Kidney (tissue), 14 donors: ENCODE results near the gene FRYL. TPM values are rescaled to one million over a fixed set of nuclear protein-coding genes. Genes with fewer than 3 reads are reported as not detected.

ENCODE experiments used
- DNase-seq, 5 donors: peaks; one replicate each; pipeline ENCODE4 v3.0.0-alpha.2; 2013 to 2020
- FAIRE-seq: peaks from 2 replicates; lab custom pipeline; 2012; peaks lifted over from hg19 to GRCh38; lab: Jason Lieb, UNC
- H3K27ac ChIP-seq, 2 donors: one replicate each; pipeline ENCODE4 v1.7.0; 2013; ENCODE audit warnings: low read depth in 2 of 2, low read length in 2 of 2, inconsistent platforms in 1 of 2
- H3K27me3 ChIP-seq: one replicate; pipeline ENCODE4 v1.7.1; 2013; ENCODE audit warnings: low read length, inconsistent platforms; ENCODE audit not compliant: control insufficient read depth, insufficient read depth
- H3K36me3 ChIP-seq, 3 donors: one replicate each; pipeline versions ENCODE4 v1.7.0 to v1.7.1; 2013; ENCODE audit warnings: low read length in 3 of 3, control low read depth in 1 of 3, inconsistent platforms in 1 of 3; ENCODE audit not compliant: insufficient read depth in 3 of 3, control insufficient read depth in 2 of 3
- H3K4me1 ChIP-seq, 3 donors: one replicate each; pipeline versions ENCODE4 v1.7.0 to v1.7.1; 2013; ENCODE audit warnings: low read length in 3 of 3, inconsistent platforms in 1 of 3, low read depth in 1 of 3; ENCODE audit not compliant: control insufficient read depth in 2 of 3, insufficient read depth in 2 of 3
- H3K4me3 ChIP-seq, 3 donors: one replicate each; pipeline versions ENCODE4 v1.7.0 to v1.8.1; 2013; ENCODE audit warnings: low read length in 3 of 3, control low read depth in 1 of 3, inconsistent platforms in 1 of 3
- H3K9ac ChIP-seq, 3 donors: one replicate each; pipeline versions ENCODE4 v1.7.0 to v1.7.1; 2013; ENCODE audit warnings: low read length in 3 of 3, control low read depth in 1 of 3, inconsistent platforms in 1 of 3
- H3K9me3 ChIP-seq, 3 donors: one replicate each; pipeline versions ENCODE4 v1.7.0 to v1.7.1; 2013; ENCODE audit warnings: low read length in 3 of 3, control low read depth in 1 of 3, inconsistent platforms in 1 of 3; ENCODE audit not compliant: control insufficient read depth in 2 of 3, insufficient read depth in 1 of 3
- intact Hi-C: fragments of 100-400 bp; cut with DNase I; formaldehyde crosslinking; loops from one replicate; pipeline ENCODE4 v1.11.1; 2022
- polyA plus RNA-seq: library from polyadenylated mRNA; stranded (reverse); fragments of 350-450 nt; fragmentation: Illumina TruSeq; extraction: RNeasy Lipid Tissue Mini Kit (QIAGEN cat#74804); gene quantifications from one replicate; pipeline ENCODE4 v1.2.3, GENCODE V29; 2014; ENCODE audit warnings: low read depth, low replicate concordance; ENCODE audit not compliant: insufficient read depth
- total RNA-seq: library from RNA; stranded (reverse); fragmentation: NEBNext Ultra II Directional; extraction: Animal tissue kit (Norgen Biotek cat#: 25700); gene quantifications from one replicate; pipeline ENCODE4 v1.2.1, GENCODE V29; 2021
- TF ChIP-seq, protein P1 (sequence below): IDR thresholded peaks from 3 replicates; pipeline ENCODE4 v1.5.1; 2012; ENCODE audit warnings: mild to moderate bottlenecking, moderate library complexity, borderline replicate concordance; ENCODE audit not compliant: insufficient read depth; ENCODE audit errors: extremely low read depth
- donor health status: control.
- donor health status: control.
- donor health status: control.
- donor health status: control.
- donor health status: control.
- donor health status: DM: yes; HTN: yes; CAD: no.
- donor health status: Normal renal cell carcinoma (clear cell type).

The FRYL gene
- total and polyA plus RNA-seq, 2 donors from 2014 or later = 11.6 to 78.9 TPM

GRCh38 chr4:48795108-48795507 lies 15.0 kb upstream of the FRYL start:
- Histone ChIP-seq H3K4me1 (no peaks in the 10 kb centered on the region), H3K36me3 (no peaks in the 10 kb centered on the region), H3K27me3 (no peaks in the 10 kb centered on the region), H3K9ac (no peak overlapping the region), H3K9me3 (no peaks in the 10 kb centered on the region), H3K27ac (no peak overlapping the region), H3K4me3 (no peak overlapping the region)
- intact Hi-C loops = no loop called here
- TF ChIP-seq, protein P1, sequence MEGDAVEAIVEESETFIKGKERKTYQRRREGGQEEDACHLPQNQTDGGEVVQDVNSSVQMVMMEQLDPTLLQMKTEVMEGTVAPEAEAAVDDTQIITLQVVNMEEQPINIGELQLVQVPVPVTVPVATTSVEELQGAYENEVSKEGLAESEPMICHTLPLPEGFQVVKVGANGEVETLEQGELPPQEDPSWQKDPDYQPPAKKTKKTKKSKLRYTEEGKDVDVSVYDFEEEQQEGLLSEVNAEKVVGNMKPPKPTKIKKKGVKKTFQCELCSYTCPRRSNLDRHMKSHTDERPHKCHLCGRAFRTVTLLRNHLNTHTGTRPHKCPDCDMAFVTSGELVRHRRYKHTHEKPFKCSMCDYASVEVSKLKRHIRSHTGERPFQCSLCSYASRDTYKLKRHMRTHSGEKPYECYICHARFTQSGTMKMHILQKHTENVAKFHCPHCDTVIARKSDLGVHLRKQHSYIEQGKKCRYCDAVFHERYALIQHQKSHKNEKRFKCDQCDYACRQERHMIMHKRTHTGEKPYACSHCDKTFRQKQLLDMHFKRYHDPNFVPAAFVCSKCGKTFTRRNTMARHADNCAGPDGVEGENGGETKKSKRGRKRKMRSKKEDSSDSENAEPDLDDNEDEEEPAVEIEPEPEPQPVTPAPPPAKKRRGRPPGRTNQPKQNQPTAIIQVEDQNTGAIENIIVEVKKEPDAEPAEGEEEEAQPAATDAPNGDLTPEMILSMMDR = no peak
- no peak for DNase-seq
- no peak for FAIRE-seq

DNA sequence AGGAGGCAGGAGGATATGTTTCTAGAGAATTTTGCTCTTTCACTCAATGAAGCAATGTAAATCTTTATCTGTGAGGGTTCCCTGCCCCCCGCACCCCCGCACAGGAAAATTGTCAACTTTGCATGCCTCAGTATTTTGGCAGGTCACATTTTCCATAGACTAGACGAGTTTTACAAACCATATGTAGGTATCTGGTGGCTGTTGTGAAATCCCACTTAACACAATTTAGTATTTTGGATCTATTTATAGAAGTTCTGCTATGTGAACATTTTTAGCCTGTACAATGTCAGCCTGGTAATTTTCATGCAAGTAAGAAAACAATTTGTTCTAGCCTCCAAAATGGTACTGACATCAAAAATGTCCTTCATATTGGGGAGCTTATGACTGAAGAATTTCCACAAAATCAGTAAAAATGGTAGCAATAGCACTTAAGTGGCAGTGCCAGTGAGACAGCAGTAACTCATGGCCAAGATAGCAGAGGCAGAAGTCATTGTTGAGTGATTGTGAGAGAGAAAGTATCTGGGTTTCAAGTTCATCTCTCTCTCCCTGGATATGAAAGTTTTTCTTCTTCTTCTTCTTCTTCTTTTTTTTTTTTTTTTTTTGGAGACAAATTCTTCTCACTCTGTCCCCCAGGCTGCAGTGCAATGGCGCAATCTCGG lies 12.4 kb upstream of the FRYL start:
- Histone ChIP-seq H3K36me3 (no peaks in the 10 kb centered on the region), H3K4me3 (no peak overlapping the region), H3K27me3 (no peaks in the 10 kb centered on the region), H3K9me3 (no peaks in the 10 kb centered on the region), H3K9ac (no peak overlapping the region), H3K4me1 (no peaks in the 10 kb centered on the region), H3K27ac (no peak overlapping the region)
- FAIRE-seq (no peak), DNase-seq (no peak)
- TF ChIP-seq, protein P1 = no peak
- intact Hi-C loops = no loop called here

GRCh38 chr4:48791313-48791712 lies 11.2 kb upstream of the FRYL start:
- DNase-seq (no peak), FAIRE-seq (no peak)
- H3K4me3 ChIP-seq = no peak overlapping the region
- intact Hi-C loops = no loop called here
- H3K27me3 ChIP-seq = no peaks in the 10 kb centered on the region
- no peak overlapping the region for H3K27ac ChIP-seq
- H3K4me1 ChIP-seq = no peaks in the 10 kb centered on the region
- H3K9ac ChIP-seq = no peak overlapping the region
- H3K36me3 ChIP-seq = no peaks in the 10 kb centered on the region
- TF ChIP-seq, protein P1 = no peak
- H3K9me3 ChIP-seq = no peaks in the 10 kb centered on the region

- no peak for DNase-seq
- TF ChIP-seq, protein P1 = no peak
- no peak overlapping the region for H3K27ac ChIP-seq
- no peaks in the 10 kb centered on the region for H3K4me1 ChIP-seq
- H3K9ac ChIP-seq = no peak overlapping the region
- H3K36me3 ChIP-seq = no peaks in the 10 kb centered on the region
- intact Hi-C loops = no loop called here
- FAIRE-seq = no peak
- H3K27me3 ChIP-seq = no peaks in the 10 kb centered on the region
- no peaks in the 10 kb centered on the region for H3K9me3 ChIP-seq
- H3K4me3 ChIP-seq = no peak overlapping the region
Measured at GRCh38 chr4:48790561-48790960, 10.5 kb upstream of the FRYL start.
